ENCODE results near the gene UGT2A2. TPM values are rescaled to one million over a fixed set of nuclear protein-coding genes. Genes with fewer than 3 reads are reported as not detected.

UGT2A2 gene
- total RNA-seq, 4 donors from 2014 or later: not detected

GRCh38 chr4:69563424-69563823 lies 76.0 kb downstream of the UGT2A2 start:
- no peak overlapping the region for H3K27ac ChIP-seq
- DNase-seq: no peak
- no peak overlapping the region for H3K4me3 ChIP-seq
- no peaks in the 10 kb centered on the region for H3K4me1 ChIP-seq
- no peaks in the 10 kb centered on the region for H3K27me3 ChIP-seq
- H3K9me3 ChIP-seq: no peaks in the 10 kb centered on the region
- H3K36me3 ChIP-seq: no peaks in the 10 kb centered on the region
- no peak for TF ChIP-seq CTCF (IDR thresholded peaks at IDR 0.05)

- TF ChIP-seq POLR2A (IDR thresholded peaks at IDR 0.05) (no peak), CTCF (IDR thresholded peaks at IDR 0.05) (no peak)
- no peaks in the 10 kb centered on the region for H3K4me1 ChIP-seq
- H3K27ac ChIP-seq: no peak overlapping the region
- no peaks in the 10 kb centered on the region for H3K9me3 ChIP-seq
- no peaks in the 10 kb centered on the region for H3K36me3 ChIP-seq
- H3K4me3 ChIP-seq: no peak overlapping the region
- H3K27me3 ChIP-seq: no peaks in the 10 kb centered on the region
- DNase-seq: no peak
Measured at GRCh38 chr4:69549651-69550050, 89.8 kb downstream of the UGT2A2 start.

- Histone ChIP-seq H3K27ac (no peak overlapping the region), H3K36me3 (no peaks in the 10 kb centered on the region), H3K4me3 (no peak overlapping the region), H3K4me1 (no peaks in the 10 kb centered on the region), H3K27me3 (no peaks in the 10 kb centered on the region), H3K9me3 (no peaks in the 10 kb centered on the region)
- no peak for DNase-seq
- no peak for TF ChIP-seq CTCF (IDR thresholded peaks at IDR 0.05)
Measured at GRCh38 chr4:69546134-69546765, 93.2 kb downstream of the UGT2A2 start.

Small RNAs within 50 kb of the gene (small RNA-seq; reads per million reads assigned to genes)
- 0 reads per million in 2 donors for gene UGT2A2

Other genes starting within 250 kb of the UGT2A2 start
- gene UGT2B4, start 143.7 kb downstream of the UGT2A2 start, total RNA-seq: not detected
- not detected for gene UGT2A1, start 13.6 kb upstream of the UGT2A2 start, total RNA-seq
- gene SULT1B1, start 121.0 kb upstream of the UGT2A2 start, total RNA-seq: 100 to 1,000 TPM in 2 of 4 donors, 10 to 100 TPM in 2; 15.7 to 137 (median 99.9) TPM
- gene SULT1E1, start 220.5 kb upstream of the UGT2A2 start, total RNA-seq: 10 to 100 TPM in 3 of 4 donors, 1 to 10 TPM in 1; 8.3 to 67.3 (median 44.1) TPM

Data from Peyer's patch (tissue), 4 donors.